HG03159 (cell line): ENCODE data around the gene UCP2.
"Not testable (repeated sequence)": the region's sequence is repeated elsewhere in the genome, so short reads cannot be mapped to it uniquely, and the experiment has no call there.

Experiments used
- ATAC-seq: cut with Tn5 transposase; IDR thresholded peaks from one replicate; pipeline ENCODE4 v1.9.1; 2021; ENCODE audit warnings: mild to moderate bottlenecking, moderate library complexity; ENCODE audit not compliant: unreplicated experiment

UCP2 gene

GRCh38 chr11:73946798-73947458 lies 35.7 kb downstream of the UCP2 start:
- no peak for ATAC-seq

GRCh38 chr11:73945396-73945795 lies 37.2 kb downstream of the UCP2 start:
- no peak for ATAC-seq

- ATAC-seq, result no peak
These were observed 37.7 kb downstream of the UCP2 start for GRCh38 chr11:73944901-73945300.

GRCh38 chr11:73944085-73944484 lies 38.6 kb downstream of the UCP2 start:
- no peak for ATAC-seq

GRCh38 chr11:73942010-73942409 lies 40.6 kb downstream of the UCP2 start:
- no peak for ATAC-seq

- ATAC-seq, result no peak
These were observed 41.7 kb downstream of the UCP2 start for GRCh38 chr11:73940801-73941570.

GRCh38 chr11:73939096-73939495 lies 43.5 kb downstream of the UCP2 start:
- no peak for ATAC-seq

GRCh38 chr11:73936047-73936446 lies 46.6 kb downstream of the UCP2 start:
- ATAC-seq, result not testable (repeated sequence)

GRCh38 chr11:73932781-73933180 lies 49.9 kb downstream of the UCP2 start:
- no peak for ATAC-seq

GRCh38 chr11:73931951-73932350 lies 50.7 kb downstream of the UCP2 start:
- ATAC-seq, result no peak

GRCh38 chr11:73931039-73931645 lies 51.5 kb downstream of the UCP2 start:
- no peak for ATAC-seq

- no peak for ATAC-seq
These were observed 53.3 kb downstream of the UCP2 start for GRCh38 chr11:73929388-73929787.
